Activated naive CD8-positive, alpha-beta T cell treated with anti-CD3 and anti-CD28 coated beads, Interleukin-2, amount 50 U/mL, for 24 hours (primary cell): ENCODE measurements around the gene PRKCB.
A peak's percentile ranks its signal among the peaks of the same experiment; 100 is the strongest.

Experiments used
- ATAC-seq: fragments of 150-1000 bp; cut with Tn5 transposase; one replicate; pipeline ENCODE4 v1.10.0; 2021
- DNase-seq: peaks from one replicate; pipeline ENCODE4 v3.0.0; 2021
- H3K27ac Mint-ChIP-seq: one replicate; pipeline ENCODE4 v1.8.0; 2021; ENCODE audit warnings: mild to moderate bottlenecking, mixed read lengths
- H3K27me3 Mint-ChIP-seq: one replicate; pipeline ENCODE4 v1.8.0; 2021; ENCODE audit warnings: mixed read lengths
- H3K36me3 Mint-ChIP-seq: one replicate; pipeline ENCODE4 v1.8.0; 2021; ENCODE audit warnings: low read depth, mixed read lengths
- H3K4me1 Mint-ChIP-seq: one replicate; pipeline ENCODE4 v1.8.0; 2021; ENCODE audit warnings: mixed read lengths
- H3K4me3 Mint-ChIP-seq: one replicate; pipeline ENCODE4 v1.8.0; 2021; ENCODE audit warnings: mild to moderate bottlenecking, moderate library complexity, mixed read lengths
- H3K9me3 Mint-ChIP-seq: one replicate; pipeline ENCODE4 v1.8.0; 2021; ENCODE audit warnings: mixed read lengths

Gene PRKCB

DNA sequence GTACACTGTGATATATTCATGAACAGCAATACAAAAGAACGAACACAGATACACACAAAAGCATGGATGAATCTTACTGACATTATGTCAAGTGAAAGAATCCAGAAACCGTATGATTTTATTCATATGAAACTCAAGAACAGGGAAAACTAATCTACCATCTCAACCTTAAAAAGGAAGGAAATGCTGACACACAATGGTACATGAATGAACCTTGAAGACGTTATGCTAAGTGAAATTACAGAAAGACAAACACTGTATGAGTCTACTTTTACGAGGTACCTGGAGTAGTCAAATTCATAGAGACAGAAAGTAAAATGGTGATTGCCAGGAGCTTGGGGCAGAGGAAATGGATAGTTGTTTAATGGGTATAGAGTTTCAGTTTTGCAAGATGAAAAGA is 8.7 kb upstream of the PRKCB start:
- DNase-seq: no peak
- H3K27ac Mint-ChIP-seq: peak overlapping the region; percentile 91
- no peaks in the 10 kb centered on the region for H3K27me3 Mint-ChIP-seq
- peak overlapping the region; percentile 56 for H3K4me3 Mint-ChIP-seq
- H3K4me1 Mint-ChIP-seq: peaks cover 32% of the 10 kb centered on the region
- H3K36me3 Mint-ChIP-seq: no peaks in the 10 kb centered on the region
- H3K9me3 Mint-ChIP-seq: peaks cover 19% of the 10 kb centered on the region
- ATAC-seq: peak; percentile 83

DNA sequence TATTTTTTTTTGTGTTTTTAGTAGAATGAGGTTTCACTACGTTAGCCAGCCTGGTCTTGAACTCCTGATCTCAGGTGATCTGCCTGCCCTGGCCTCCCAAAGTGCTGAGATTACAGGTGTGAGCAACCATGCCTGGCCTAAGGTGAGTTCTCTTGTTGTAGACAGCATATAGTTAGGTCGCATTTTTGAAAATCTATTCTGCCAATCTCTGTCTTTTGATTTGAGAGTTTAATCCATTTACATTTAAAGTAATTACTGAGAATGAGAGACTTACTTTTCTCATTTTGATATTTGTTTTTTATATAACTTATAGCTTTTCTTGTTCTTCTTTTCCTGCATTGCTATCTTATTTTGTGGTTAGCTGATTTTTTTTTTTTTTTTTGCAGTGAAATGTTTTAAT is 6.3 kb upstream of the PRKCB start:
- DNase-seq: no peak
- no peak overlapping the region for H3K4me3 Mint-ChIP-seq
- H3K27me3 Mint-ChIP-seq: no peaks in the 10 kb centered on the region
- H3K9me3 Mint-ChIP-seq: peaks cover 19% of the 10 kb centered on the region
- H3K4me1 Mint-ChIP-seq: peaks cover 31% of the 10 kb centered on the region
- ATAC-seq: no peak
- no peak overlapping the region for H3K27ac Mint-ChIP-seq
- H3K36me3 Mint-ChIP-seq: no peaks in the 10 kb centered on the region

- no peak overlapping the region for H3K4me3 Mint-ChIP-seq
- no peak for ATAC-seq
- no peaks in the 10 kb centered on the region for H3K27me3 Mint-ChIP-seq
- no peak for DNase-seq
- peaks cover 37% of the 10 kb centered on the region for H3K4me1 Mint-ChIP-seq
- H3K27ac Mint-ChIP-seq: no peak overlapping the region
- no peaks in the 10 kb centered on the region for H3K36me3 Mint-ChIP-seq
- H3K9me3 Mint-ChIP-seq: peaks cover 19% of the 10 kb centered on the region
Measured at GRCh38 chr16:23830276-23830675, 5.5 kb upstream of the PRKCB start.

DNA sequence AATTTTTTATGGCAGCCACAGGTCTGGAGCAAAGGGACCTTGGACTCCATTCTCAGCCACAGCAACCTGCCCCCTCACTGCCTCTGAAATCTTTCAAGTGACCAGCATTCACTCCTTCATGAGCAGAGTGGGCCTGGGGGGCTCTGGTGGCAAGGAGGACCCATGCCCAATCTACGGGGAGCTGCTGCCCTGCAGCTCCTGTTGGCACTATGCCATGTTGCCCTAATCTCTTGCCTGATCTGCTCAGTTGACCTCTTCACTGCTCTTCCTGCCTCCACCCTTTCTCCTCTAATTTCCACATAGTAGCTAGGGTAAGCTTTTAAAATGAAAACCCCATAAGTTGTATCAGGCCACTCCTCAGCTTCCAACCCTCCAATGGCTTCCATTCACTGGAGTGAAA is 2.9 kb upstream of the PRKCB start:
- Mint-ChIP-seq H3K27ac (no peak overlapping the region), H3K36me3 (peaks cover 3% of the 10 kb centered on the region), H3K27me3 (no peaks in the 10 kb centered on the region), H3K4me1 (peaks cover 30% of the 10 kb centered on the region), H3K4me3 (no peak overlapping the region), H3K9me3 (peaks cover 19% of the 10 kb centered on the region)
- ATAC-seq: no peak
- no peak for DNase-seq

DNA sequence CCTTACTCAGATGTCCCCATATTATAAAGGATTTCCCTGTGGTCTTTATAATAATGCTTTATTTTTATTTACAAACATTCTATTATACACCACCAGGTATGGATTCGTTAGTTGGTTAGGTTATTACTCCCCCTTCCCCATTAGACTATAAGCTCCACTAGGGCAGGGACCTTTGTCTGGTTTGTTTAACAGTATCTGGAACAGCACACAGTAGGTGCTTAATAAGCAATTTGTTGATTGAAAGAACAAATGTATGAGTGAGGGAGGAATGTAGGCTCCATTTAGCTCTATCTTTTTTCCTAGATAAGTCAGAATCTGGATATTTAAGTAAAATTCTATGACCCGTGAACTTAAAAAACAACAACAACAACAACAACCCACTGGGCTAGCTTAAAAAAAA is 2.3 kb upstream of the PRKCB start:
- H3K4me3 Mint-ChIP-seq: no peak overlapping the region
- H3K27ac Mint-ChIP-seq: no peak overlapping the region
- no peaks in the 10 kb centered on the region for H3K27me3 Mint-ChIP-seq
- peaks cover 7% of the 10 kb centered on the region for H3K36me3 Mint-ChIP-seq
- peaks cover 34% of the 10 kb centered on the region for H3K4me1 Mint-ChIP-seq
- ATAC-seq (no peak), DNase-seq (no peak)
- peaks cover 19% of the 10 kb centered on the region for H3K9me3 Mint-ChIP-seq

- no peak for ATAC-seq
Measured at GRCh38 chr16:23833960-23834685, 1.7 kb upstream of the PRKCB start.

GRCh38 chr16:23836078-23836403 is 258 bp downstream of the PRKCB start:
- peaks cover 2% of the 10 kb centered on the region for H3K9me3 Mint-ChIP-seq
- H3K4me3 Mint-ChIP-seq: peak overlapping the region; percentile 99
- peak; percentile 1 for ATAC-seq
- DNase-seq: peak; percentile 38
- no peaks in the 10 kb centered on the region for H3K27me3 Mint-ChIP-seq
- peaks cover 21% of the 10 kb centered on the region for H3K36me3 Mint-ChIP-seq
- peaks cover 59% of the 10 kb centered on the region for H3K4me1 Mint-ChIP-seq
- H3K27ac Mint-ChIP-seq: no peak overlapping the region

More at GRCh38 chr16:23833960-23834685, 1.7 kb upstream of the PRKCB start:
- Mint-ChIP-seq H3K27ac (no peak overlapping the region), H3K27me3 (no peaks in the 10 kb centered on the region), H3K36me3 (peaks cover 12% of the 10 kb centered on the region), H3K4me1 (peaks cover 40% of the 10 kb centered on the region), H3K4me3 (no peak overlapping the region), H3K9me3 (peaks cover 19% of the 10 kb centered on the region)
- no peak for DNase-seq

GRCh38 chr16:23836404-23837311 is 875 bp downstream of the PRKCB start:
- peak; percentile 38 for ATAC-seq
- H3K4me3 Mint-ChIP-seq: peak overlapping the region; percentile 99
- DNase-seq: peak; percentile 71

DNA sequence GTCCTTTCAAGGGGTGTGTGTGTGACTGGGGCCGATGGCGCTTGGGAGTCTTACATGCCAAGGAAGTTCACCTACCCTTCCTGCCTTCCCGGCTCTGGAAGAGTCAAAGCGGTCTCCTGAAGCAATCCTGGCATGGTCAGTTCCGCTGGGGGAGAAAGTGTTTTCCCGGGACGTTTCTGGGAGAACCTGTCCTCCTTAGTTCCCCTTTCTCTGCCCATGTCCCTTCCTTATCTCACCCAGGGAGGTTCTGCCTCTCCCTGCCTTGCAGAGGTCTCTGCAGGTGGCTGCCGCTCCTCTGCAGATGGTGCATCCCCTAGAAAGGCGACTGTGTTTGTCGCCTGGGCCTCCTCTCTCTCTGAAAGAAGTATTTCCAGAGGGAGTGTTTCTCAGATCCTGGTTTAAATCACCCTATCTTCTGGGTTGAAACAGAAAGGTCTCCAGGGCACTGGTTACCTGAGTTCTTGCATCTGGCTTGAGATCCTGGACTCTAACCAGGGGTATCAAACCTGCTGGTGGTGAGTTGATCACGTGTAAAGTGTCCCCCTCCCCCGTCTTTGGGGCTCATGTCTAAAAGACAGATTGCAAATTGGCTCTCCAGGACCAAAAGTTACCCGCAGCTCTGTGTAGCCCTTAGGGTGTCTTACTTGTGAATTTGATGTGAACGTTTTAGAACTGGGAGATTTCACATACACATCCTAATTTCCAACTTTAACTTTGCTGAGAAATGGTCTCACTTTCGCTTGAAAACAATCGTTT is 1.9 kb downstream of the PRKCB start:
- DNase-seq (no peak), ATAC-seq (no peak)
- Mint-ChIP-seq H3K27ac (peak overlapping the region; percentile 89), H3K9me3 (no peaks in the 10 kb centered on the region), H3K27me3 (no peaks in the 10 kb centered on the region), H3K4me1 (peaks cover 74% of the 10 kb centered on the region), H3K36me3 (peaks cover 24% of the 10 kb centered on the region), H3K4me3 (peak overlapping the region; percentile 99)

More at GRCh38 chr16:23836404-23837311, 875 bp downstream of the PRKCB start:
- Mint-ChIP-seq H3K27me3 (no peaks in the 10 kb centered on the region), H3K9me3 (no peaks in the 10 kb centered on the region), H3K27ac (peak overlapping the region; percentile 89), H3K4me1 (peaks cover 65% of the 10 kb centered on the region), H3K36me3 (peaks cover 21% of the 10 kb centered on the region)

- Mint-ChIP-seq H3K27me3 (no peaks in the 10 kb centered on the region), H3K36me3 (peaks cover 26% of the 10 kb centered on the region), H3K4me3 (peak overlapping the region; percentile 99), H3K4me1 (peaks cover 82% of the 10 kb centered on the region), H3K27ac (peak overlapping the region; percentile 32), H3K9me3 (no peaks in the 10 kb centered on the region)
- DNase-seq (no peak), ATAC-seq (no peak)
Measured at GRCh38 chr16:23838485-23839142, 2.8 kb downstream of the PRKCB start.

GRCh38 chr16:23840310-23840709 is 4.5 kb downstream of the PRKCB start:
- H3K4me3 Mint-ChIP-seq: peak overlapping the region; percentile 39

DNA sequence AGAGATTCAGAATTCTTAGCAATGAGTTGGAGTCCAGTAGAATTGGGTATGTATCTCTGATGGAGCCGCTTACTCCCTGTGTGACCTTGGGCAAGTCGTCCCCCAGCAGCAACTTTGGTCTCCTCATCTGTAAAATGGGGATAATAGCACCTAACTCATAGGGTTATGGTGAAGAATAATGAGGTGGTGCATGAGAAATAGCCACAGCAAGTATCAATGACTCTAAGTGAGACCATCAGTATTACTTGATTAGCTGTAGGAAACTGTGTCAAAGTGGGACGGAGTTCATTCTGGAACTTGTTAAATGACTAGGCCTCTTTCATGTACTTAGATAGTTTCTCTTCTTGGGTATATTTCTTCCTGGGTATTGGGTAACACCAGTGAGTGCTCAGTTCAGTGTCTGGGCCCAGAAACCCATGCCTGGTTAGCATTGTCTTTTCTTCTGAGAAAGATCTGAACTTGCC is 6.4 kb downstream of the PRKCB start:
- peaks cover 49% of the 10 kb centered on the region for H3K36me3 Mint-ChIP-seq
- peaks cover 94% of the 10 kb centered on the region for H3K4me1 Mint-ChIP-seq
- H3K27me3 Mint-ChIP-seq: no peaks in the 10 kb centered on the region
- ATAC-seq (peak; percentile 93), DNase-seq (no peak)
- H3K9me3 Mint-ChIP-seq: peaks cover 2% of the 10 kb centered on the region
- peak overlapping the region; percentile 89 for H3K27ac Mint-ChIP-seq
- H3K4me3 Mint-ChIP-seq: peak overlapping the region; percentile 30

More at GRCh38 chr16:23840310-23840709, 4.5 kb downstream of the PRKCB start:
- ATAC-seq (no peak), DNase-seq (no peak)
- Mint-ChIP-seq H3K27me3 (no peaks in the 10 kb centered on the region), H3K9me3 (no peaks in the 10 kb centered on the region), H3K4me1 (peaks cover 83% of the 10 kb centered on the region), H3K36me3 (peaks cover 39% of the 10 kb centered on the region), H3K27ac (peak overlapping the region; percentile 89)

- Mint-ChIP-seq H3K4me1 (peaks cover 95% of the 10 kb centered on the region), H3K4me3 (peak overlapping the region; percentile 46), H3K9me3 (peaks cover 4% of the 10 kb centered on the region)
Measured at GRCh38 chr16:23843143-23843542, 7.4 kb downstream of the PRKCB start.

GRCh38 chr16:23847251-23847650 is 11.5 kb downstream of the PRKCB start:
- H3K27me3 Mint-ChIP-seq: no peaks in the 10 kb centered on the region
- peaks cover 92% of the 10 kb centered on the region for H3K4me1 Mint-ChIP-seq
- no peak overlapping the region for H3K4me3 Mint-ChIP-seq
- no peak for DNase-seq
- H3K36me3 Mint-ChIP-seq: peaks cover 61% of the 10 kb centered on the region
- ATAC-seq: no peak
- H3K9me3 Mint-ChIP-seq: peaks cover 7% of the 10 kb centered on the region
- H3K27ac Mint-ChIP-seq: peak overlapping the region; percentile 91

More at GRCh38 chr16:23843143-23843542, 7.4 kb downstream of the PRKCB start:
- Mint-ChIP-seq H3K27me3 (no peaks in the 10 kb centered on the region), H3K27ac (peak overlapping the region; percentile 89), H3K36me3 (peaks cover 53% of the 10 kb centered on the region)
- ATAC-seq (no peak), DNase-seq (no peak)
